ENCODE results near the gene AMMECR1L.

- TF ChIP-seq CTCF (IDR thresholded peaks at IDR 0.05) (no peak), POLR2A (IDR thresholded peaks at IDR 0.05) (no peak)
Observed at GRCh38 chr2:127865926-127866325, 19.8 kb downstream of the AMMECR1L start.
